ENCODE data around the gene ELOVL3. TPM values are rescaled to one million over a fixed set of nuclear protein-coding genes. Genes with fewer than 3 reads are reported as not detected.

Gene ELOVL3
- total and polyA plus RNA-seq, 2 of the 4 experiments (the other 2 are of a cell fraction), result 0.09 to 0.36 TPM

DNA sequence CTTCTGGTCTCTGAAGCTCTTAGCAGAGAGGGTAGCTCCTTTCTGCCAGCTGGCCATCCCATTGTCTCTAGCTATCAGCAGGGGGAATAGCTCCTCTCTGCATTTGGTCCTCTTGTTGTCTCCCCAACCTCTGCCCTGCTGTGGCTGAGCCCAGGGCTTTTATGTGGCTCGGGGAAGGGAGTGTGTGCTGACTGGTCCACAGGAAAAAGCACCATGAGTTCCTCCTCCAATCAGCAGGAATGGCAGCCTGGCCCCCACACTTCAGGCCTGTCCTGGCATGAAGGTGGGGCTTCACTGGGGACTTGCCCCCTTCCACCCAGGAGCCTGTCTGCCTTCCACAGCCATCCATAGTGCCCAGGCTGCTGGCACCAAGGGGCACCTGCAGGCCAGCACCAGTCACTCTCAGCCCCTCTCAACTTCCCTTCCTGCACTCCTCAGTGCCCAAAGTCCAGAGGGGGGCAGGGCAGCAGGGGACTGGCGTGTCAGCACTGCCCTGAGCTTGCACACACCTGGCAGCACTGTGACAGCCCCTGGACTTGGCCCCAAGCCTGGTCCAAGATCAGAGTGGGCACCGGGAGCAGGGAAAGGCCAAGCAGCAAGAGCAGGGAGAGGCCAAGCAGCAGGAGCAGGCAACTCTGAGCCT lies 37.7 kb upstream of the ELOVL3 start:
- Histone ChIP-seq H2BK20ac (ENCODE audit: low read depth, low read length) (no peak overlapping the region), H2AK5ac (ENCODE audit: low read depth, low read length) (no peak overlapping the region), H2BK120ac (ENCODE audit: low read depth, low read length) (no peak overlapping the region), H3K4ac (ENCODE audit: low read depth, low read length) (no peak overlapping the region), H3K9ac (ENCODE audit: low read depth, low read length) (no peak overlapping the region), H3K79me1 (ENCODE audit: low read depth in 1 of 2, low read length in 2 of 2) (no peaks in the 10 kb centered on the region), H3K4me2 (ENCODE audit: low read depth, low read length) (no peak overlapping the region), H3K56ac (ENCODE audit: extremely low read depth, insufficient read depth, low read length) (no peak overlapping the region), H4K91ac (ENCODE audit: insufficient read depth, low read depth, low read length) (no peak overlapping the region), H3K9me1 (ENCODE audit: insufficient read depth, low read length) (no peaks in the 10 kb centered on the region), H3K36me3 (ENCODE audit: control insufficient read depth, insufficient read depth, low read length) (no peaks in the 10 kb centered on the region), H3K4me3 (ENCODE audit: insufficient read depth, low read depth, low read length) (no peak overlapping the region), H4K5ac (ENCODE audit: low read depth, low read length) (no peak overlapping the region), H3K4me1 (ENCODE audit: control insufficient read depth, insufficient read depth, low read length) (no peaks in the 10 kb centered on the region), H3K14ac (replicated peaks; ENCODE audit: low read depth, low read length) (no peak overlapping the region), H2BK15ac (ENCODE audit: low read depth, low read length) (no peak overlapping the region), H3K9me3 (ENCODE audit: control insufficient read depth, insufficient read depth, low read length) (peaks cover 16% of the 10 kb centered on the region), H3K18ac (ENCODE audit: low read depth, low read length) (no peak overlapping the region), H3K27me3 (ENCODE audit: control insufficient read depth, insufficient read depth, low read length) (peaks cover 7% of the 10 kb centered on the region), H2AK9ac (replicated peaks; ENCODE audit: low read depth, low read length, poor library complexity) (no peak overlapping the region), H3K27ac (ENCODE audit: insufficient read depth, low read length) (no peak overlapping the region), H4K20me1 (ENCODE audit: insufficient read depth, low read length) (no peaks in the 10 kb centered on the region), H4K8ac (ENCODE audit: low read depth in 2 of 2, low read length in 2 of 2) (no peak overlapping the region), H2AFZ (replicated peaks; ENCODE audit: low read length, poor library complexity) (peak overlapping the region; percentile 58), H2BK5ac (ENCODE audit: low read depth, low read length, poor library complexity, severe bottlenecking) (no peak overlapping the region), H3K23ac (ENCODE audit: low read depth, low read length) (no peak overlapping the region)
- TF ChIP-seq RCOR1 (IDR thresholded peaks at IDR 0.05; ENCODE audit: insufficient replicate concordance, low read length), result no peak
- no peak for TF ChIP-seq MXI1 (IDR thresholded peaks at IDR 0.05; ENCODE audit: borderline replicate concordance, low read depth, low read length)
- no peak for TF ChIP-seq MAFK (IDR thresholded peaks at IDR 0.05; ENCODE audit: low read depth, low read length)
- no peak for TF ChIP-seq MAZ (IDR thresholded peaks at IDR 0.05; ENCODE audit: borderline replicate concordance, low read depth, low read length)
- TF ChIP-seq NFE2L2 (IDR thresholded peaks at IDR 0.05; ENCODE audit: low read depth, low read length), result no peak
- no peak for TF ChIP-seq RFX5 (IDR thresholded peaks at IDR 0.05; ENCODE audit: low read depth, low read length)
- TF ChIP-seq CHD1 (IDR thresholded peaks at IDR 0.05; ENCODE audit: low read depth, low read length), result no peak
- TF ChIP-seq RAD21 (IDR thresholded peaks at IDR 0.05; ENCODE audit: low read length), result no peak
- no peak for TF ChIP-seq BHLHE40 (IDR thresholded peaks at IDR 0.05; ENCODE audit: low read depth, low read length)
- TF ChIP-seq FOS (IDR thresholded peaks at IDR 0.05; ENCODE audit: low read depth, low read length), result no peak
- TF ChIP-seq, protein P1, sequence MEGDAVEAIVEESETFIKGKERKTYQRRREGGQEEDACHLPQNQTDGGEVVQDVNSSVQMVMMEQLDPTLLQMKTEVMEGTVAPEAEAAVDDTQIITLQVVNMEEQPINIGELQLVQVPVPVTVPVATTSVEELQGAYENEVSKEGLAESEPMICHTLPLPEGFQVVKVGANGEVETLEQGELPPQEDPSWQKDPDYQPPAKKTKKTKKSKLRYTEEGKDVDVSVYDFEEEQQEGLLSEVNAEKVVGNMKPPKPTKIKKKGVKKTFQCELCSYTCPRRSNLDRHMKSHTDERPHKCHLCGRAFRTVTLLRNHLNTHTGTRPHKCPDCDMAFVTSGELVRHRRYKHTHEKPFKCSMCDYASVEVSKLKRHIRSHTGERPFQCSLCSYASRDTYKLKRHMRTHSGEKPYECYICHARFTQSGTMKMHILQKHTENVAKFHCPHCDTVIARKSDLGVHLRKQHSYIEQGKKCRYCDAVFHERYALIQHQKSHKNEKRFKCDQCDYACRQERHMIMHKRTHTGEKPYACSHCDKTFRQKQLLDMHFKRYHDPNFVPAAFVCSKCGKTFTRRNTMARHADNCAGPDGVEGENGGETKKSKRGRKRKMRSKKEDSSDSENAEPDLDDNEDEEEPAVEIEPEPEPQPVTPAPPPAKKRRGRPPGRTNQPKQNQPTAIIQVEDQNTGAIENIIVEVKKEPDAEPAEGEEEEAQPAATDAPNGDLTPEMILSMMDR (conservative IDR thresholded peaks at IDR 0.05; ENCODE audit: low read depth, low read length), result no peak
- no peak for TF ChIP-seq CEBPB (IDR thresholded peaks at IDR 0.05; ENCODE audit: low read depth, low read length)
- CTCF ChIA-PET, result interaction anchor here (1.3 kb wide), 1 partner anchor 19 kb away, joined by 4 read pairs; no protein-coding TSS in a partner anchor
- dilution Hi-C loops (cut with HindIII; ENCODE audit: low sequenced_read_pairs, unreplicated experiment) (no loop called here), in situ Hi-C loops (cut with MboI; ENCODE audit: low sequenced_read_pairs) (no loop called here), intact Hi-C loops (cut with micrococcal nuclease) (loop anchor here (5.0 kb wide), 1 partner anchor 34 kb away; no protein-coding TSS in a partner anchor)
- POLR2A ChIA-PET (ENCODE audit: unreplicated experiment), result no interaction called here
- 83% methylated on average over 1 of the region's 3 CpGs; no CpG with 5 or more reads in 1 of the 2 experiments for WGBS, 2 experiments (ENCODE audit: extremely low coverage in 2 of 2, insufficient read length in 1 of 2)
- ATAC-seq (ENCODE audit: low read depth) (no peak), DNase-seq (no peak)
- BruUV-seq (replicated peaks), result no TSS peak

Measured in IMR-90 (cell line).